ENCODE measurements around the gene SAP30L. TPM values are rescaled to one million over a fixed set of nuclear protein-coding genes. Genes with fewer than 3 reads are reported as not detected.

Gene SAP30L
- total RNA-seq, 1 experiment from 2014 or later = 13.3 TPM

GRCh38 chr5:154470137-154470536 lies 24.3 kb downstream of the SAP30L start:
- H4K20me1 ChIP-seq (ENCODE audit: insufficient read depth, low read depth, low read length) = no peaks in the 10 kb centered on the region
- H2AFZ ChIP-seq (ENCODE audit: low read length) = no peak overlapping the region
- no peaks in the 10 kb centered on the region for H3K9me2 ChIP-seq (replicated peaks; ENCODE audit: insufficient read depth, low read length)
- H3K9ac ChIP-seq (ENCODE audit: low read length) = no peak overlapping the region
- no peak for DNase-seq
- no peaks in the 10 kb centered on the region for H3K79me2 ChIP-seq (ENCODE audit: low read length)
- no peak overlapping the region for H3K27ac ChIP-seq (ENCODE audit: low read length)
- H3K27me3 ChIP-seq (ENCODE audit: low read length) = no peaks in the 10 kb centered on the region
- no peaks in the 10 kb centered on the region for H3K9me3 ChIP-seq (ENCODE audit: low read length)
- no peak overlapping the region for H3K4me3 ChIP-seq (ENCODE audit: low read length)
- no peaks in the 10 kb centered on the region for H3K4me1 ChIP-seq (ENCODE audit: low read length)
- no peak overlapping the region for H3K4me2 ChIP-seq (ENCODE audit: low read depth, low read length, poor library complexity, severe bottlenecking)
- H3K36me3 ChIP-seq (ENCODE audit: insufficient read depth, low read length) = no peaks in the 10 kb centered on the region

GRCh38 chr5:154470947-154471870 lies 25.4 kb downstream of the SAP30L start:
- Histone ChIP-seq H3K9me2 (replicated peaks; ENCODE audit: insufficient read depth, low read length) (no peaks in the 10 kb centered on the region), H3K36me3 (ENCODE audit: insufficient read depth, low read length) (no peaks in the 10 kb centered on the region), H3K9ac (ENCODE audit: low read length) (no peak overlapping the region), H4K20me1 (ENCODE audit: insufficient read depth, low read depth, low read length) (no peaks in the 10 kb centered on the region), H3K9me3 (ENCODE audit: low read length) (no peaks in the 10 kb centered on the region), H2AFZ (ENCODE audit: low read length) (no peak overlapping the region), H3K27ac (ENCODE audit: low read length) (no peak overlapping the region), H3K27me3 (ENCODE audit: low read length) (no peaks in the 10 kb centered on the region), H3K4me3 (ENCODE audit: low read length) (no peak overlapping the region), H3K4me1 (ENCODE audit: low read length) (no peaks in the 10 kb centered on the region), H3K4me2 (ENCODE audit: low read depth, low read length, poor library complexity, severe bottlenecking) (no peak overlapping the region), H3K79me2 (ENCODE audit: low read length) (no peaks in the 10 kb centered on the region)
- no peak for DNase-seq

- Histone ChIP-seq H2AFZ (ENCODE audit: low read length) (no peak overlapping the region), H3K9me3 (ENCODE audit: low read length) (no peaks in the 10 kb centered on the region), H4K20me1 (ENCODE audit: insufficient read depth, low read depth, low read length) (no peaks in the 10 kb centered on the region), H3K9me2 (replicated peaks; ENCODE audit: insufficient read depth, low read length) (no peaks in the 10 kb centered on the region), H3K4me1 (ENCODE audit: low read length) (no peaks in the 10 kb centered on the region), H3K4me2 (ENCODE audit: low read depth, low read length, poor library complexity, severe bottlenecking) (no peak overlapping the region), H3K36me3 (ENCODE audit: insufficient read depth, low read length) (no peaks in the 10 kb centered on the region), H3K9ac (ENCODE audit: low read length) (no peak overlapping the region), H3K79me2 (ENCODE audit: low read length) (no peaks in the 10 kb centered on the region), H3K4me3 (ENCODE audit: low read length) (no peak overlapping the region), H3K27ac (ENCODE audit: low read length) (no peak overlapping the region), H3K27me3 (ENCODE audit: low read length) (no peaks in the 10 kb centered on the region)
- DNase-seq = no peak
Measured at GRCh38 chr5:154472871-154473580, 27.2 kb downstream of the SAP30L start.

- H3K9me2 ChIP-seq (replicated peaks; ENCODE audit: insufficient read depth, low read length) = no peaks in the 10 kb centered on the region
- no peaks in the 10 kb centered on the region for H3K36me3 ChIP-seq (ENCODE audit: insufficient read depth, low read length)
- no peaks in the 10 kb centered on the region for H3K9me3 ChIP-seq (ENCODE audit: low read length)
- DNase-seq = no peak
- H2AFZ ChIP-seq (ENCODE audit: low read length) = no peak overlapping the region
- H3K4me2 ChIP-seq (ENCODE audit: low read depth, low read length, poor library complexity, severe bottlenecking) = no peak overlapping the region
- no peak overlapping the region for H3K9ac ChIP-seq (ENCODE audit: low read length)
- H3K4me1 ChIP-seq (ENCODE audit: low read length) = no peaks in the 10 kb centered on the region
- no peaks in the 10 kb centered on the region for H4K20me1 ChIP-seq (ENCODE audit: insufficient read depth, low read depth, low read length)
- no peaks in the 10 kb centered on the region for H3K27me3 ChIP-seq (ENCODE audit: low read length)
- no peak overlapping the region for H3K27ac ChIP-seq (ENCODE audit: low read length)
- H3K4me3 ChIP-seq (ENCODE audit: low read length) = no peak overlapping the region
- H3K79me2 ChIP-seq (ENCODE audit: low read length) = no peaks in the 10 kb centered on the region
Measured at GRCh38 chr5:154473581-154474283, 27.9 kb downstream of the SAP30L start.

GRCh38 chr5:154474396-154475334 lies 28.9 kb downstream of the SAP30L start:
- no peak overlapping the region for H3K4me3 ChIP-seq (ENCODE audit: low read length)
- no peak for DNase-seq
- H3K4me1 ChIP-seq (ENCODE audit: low read length) = no peaks in the 10 kb centered on the region

GRCh38 chr5:154475591-154476353 lies 30.0 kb downstream of the SAP30L start:
- Histone ChIP-seq H3K4me2 (ENCODE audit: low read depth, low read length, poor library complexity, severe bottlenecking) (no peak overlapping the region), H3K36me3 (ENCODE audit: insufficient read depth, low read length) (no peaks in the 10 kb centered on the region), H3K27ac (ENCODE audit: low read length) (no peak overlapping the region), H3K9ac (ENCODE audit: low read length) (no peak overlapping the region), H3K4me3 (ENCODE audit: low read length) (no peak overlapping the region), H4K20me1 (ENCODE audit: insufficient read depth, low read depth, low read length) (no peaks in the 10 kb centered on the region), H3K4me1 (ENCODE audit: low read length) (no peaks in the 10 kb centered on the region), H3K9me3 (ENCODE audit: low read length) (no peaks in the 10 kb centered on the region), H2AFZ (ENCODE audit: low read length) (no peak overlapping the region), H3K9me2 (replicated peaks; ENCODE audit: insufficient read depth, low read length) (no peaks in the 10 kb centered on the region), H3K27me3 (ENCODE audit: low read length) (no peaks in the 10 kb centered on the region), H3K79me2 (ENCODE audit: low read length) (no peaks in the 10 kb centered on the region)
- no peak for DNase-seq

More at GRCh38 chr5:154474396-154475334, 28.9 kb downstream of the SAP30L start:
- no peaks in the 10 kb centered on the region for H3K36me3 ChIP-seq (ENCODE audit: insufficient read depth, low read length)
- H4K20me1 ChIP-seq (ENCODE audit: insufficient read depth, low read depth, low read length) = no peaks in the 10 kb centered on the region
- H3K27ac ChIP-seq (ENCODE audit: low read length) = no peak overlapping the region
- no peak overlapping the region for H2AFZ ChIP-seq (ENCODE audit: low read length)
- H3K9me3 ChIP-seq (ENCODE audit: low read length) = no peaks in the 10 kb centered on the region
- no peaks in the 10 kb centered on the region for H3K79me2 ChIP-seq (ENCODE audit: low read length)
- no peaks in the 10 kb centered on the region for H3K9me2 ChIP-seq (replicated peaks; ENCODE audit: insufficient read depth, low read length)
- H3K4me2 ChIP-seq (ENCODE audit: low read depth, low read length, poor library complexity, severe bottlenecking) = no peak overlapping the region
- no peak overlapping the region for H3K9ac ChIP-seq (ENCODE audit: low read length)
- H3K27me3 ChIP-seq (ENCODE audit: low read length) = no peaks in the 10 kb centered on the region

Data from Karpas-422 (cell line).